ENCODE results near the gene KLK11. TPM values are rescaled to one million over a fixed set of nuclear protein-coding genes. Genes with fewer than 3 reads are reported as not detected.
A peak's percentile ranks its signal among the peaks of the same experiment; 100 is the strongest.

The KLK11 gene
- total and polyA plus RNA-seq, 2 of the 8 experiments (the other 6 are each of a cell fraction or from before 2014, with no cell fraction given): 0.45 TPM; not detected in 1

GRCh38 chr19:51020988-51021651, 5.3 kb downstream of the KLK11 start:
- ChIA-PET POLR2A (ENCODE audit: partially characterized antibody) (interaction anchor here (0.7 to 1.7 kb wide), 5 partner anchors 26 to 582 kb away, joined by 3 to 5 read pairs (median 3); no protein-coding TSS in a partner anchor), CTCF (ENCODE audit: partially characterized antibody) (interaction anchor here (0.6 to 15.0 kb wide), 43 partner anchors 9 to 637 kb away, joined by 3 to 269 read pairs (median 4); partner anchors contain the start of genes KLK12 and KLK8)
- Histone ChIP-seq H3K79me1 (ENCODE audit: low read depth, low read length) (no peaks in the 10 kb centered on the region), H2BK15ac (ENCODE audit: low read length) (no peak overlapping the region), H2AFZ (ENCODE audit: low read length) (peak overlapping the region; percentile 57), H3K9ac (replicated peaks in 1 of 4; ENCODE audit: extremely low read depth in 1 of 4, low read depth in 3 of 4, low read length in 3 of 4) (no peak overlapping the region), H2BK20ac (ENCODE audit: low read length) (no peak overlapping the region), H4K91ac (replicated peaks; ENCODE audit: insufficient read length, low read length) (no peak overlapping the region), H3K27ac (ENCODE audit: low read depth, low read length) (no peak overlapping the region), H4K20me1 (replicated peaks in 1 of 2; ENCODE audit: control insufficient read depth in 1 of 2, insufficient read depth in 2 of 2, low read length in 2 of 2) (no peaks in the 10 kb centered on the region), H3K79me2 (ENCODE audit: control insufficient read depth in 1 of 2, insufficient read depth in 2 of 2, low read length in 2 of 2) (no peaks in the 10 kb centered on the region), H2BK120ac (replicated peaks; ENCODE audit: low read depth, low read length) (no peak overlapping the region), H3K14ac (ENCODE audit: insufficient read length) (no peak overlapping the region), H4K5ac (ENCODE audit: insufficient read length, low read depth, low read length) (no peak overlapping the region), H3K23ac (ENCODE audit: insufficient read length) (no peak overlapping the region), H3K4me1 (replicated peaks in 1 of 4; ENCODE audit: control insufficient read depth in 3 of 4, insufficient read depth in 4 of 4, low read length in 3 of 4) (peaks cover 3 to 16% (median 11%) of the 10 kb centered on the region in 4 experiments), H3K4ac (replicated peaks; ENCODE audit: insufficient read length, low read depth, low read length) (no peak overlapping the region), H3K9me3 (ENCODE audit: insufficient read depth in 2 of 2, low read depth in 1 of 2, low read length in 1 of 2) (no peaks in the 10 kb centered on the region), H3K36me3 (ENCODE audit: control insufficient read depth in 2 of 4, insufficient read depth in 4 of 4, low read length in 3 of 4) (no peaks in the 10 kb centered on the region), H3K56ac (replicated peaks; ENCODE audit: insufficient read length, low read depth, low read length) (no peak overlapping the region), H2AK5ac (ENCODE audit: low read depth, low read length) (no peak overlapping the region), H3K4me3 (ENCODE audit: extremely low read depth in 1 of 4, insufficient read depth in 2 of 4, low read depth in 3 of 4, low read length in 4 of 4) (no peak overlapping the region), H3K23me2 (ENCODE audit: low read depth, low read length) (peaks cover 11% of the 10 kb centered on the region; the same call in 1 of the 2 replicates), H3K4me2 (ENCODE audit: insufficient read depth in 1 of 2, low read depth in 2 of 2, low read length in 2 of 2) (no peak overlapping the region; a peak in 1 of 4 replicates), H2BK5ac (ENCODE audit: low read depth, low read length) (peak overlapping the region; percentile 57; the same call in 1 of the 2 replicates), H4K8ac (ENCODE audit: extremely low read depth, insufficient read depth, low read length) (no peak overlapping the region), H3K27me3 (replicated peaks in 1 of 4; ENCODE audit: control insufficient read depth in 3 of 4, extremely low read depth in 1 of 4, insufficient read depth in 3 of 4, low read length in 3 of 4) (peaks cover 0 to 30% (median 19%) of the 10 kb centered on the region in 4 experiments; a peak in 5 of 7 replicates), H2BK12ac (ENCODE audit: low read depth, low read length) (0 out of 2 replicates have a peak overlapping the region, but pooled peaks have one; percentile 0), H3K18ac (ENCODE audit: extremely low read depth, low read length) (no peak overlapping the region)
- TF ChIP-seq RAD21 (IDR thresholded peaks at IDR 0.05 in 1 of 2, conservative IDR thresholded peaks at IDR 0.05 in 1 of 2; ENCODE audit: low read depth in 2 of 2, low read length in 2 of 2) (peak; percentile 58 to 67), POU5F1 (IDR thresholded peaks at IDR 0.05; ENCODE audit: low read depth, low read length) (no peak), JUN (IDR thresholded peaks at IDR 0.05; ENCODE audit: low read depth, low read length) (no peak)
- TF ChIP-seq, protein P1, sequence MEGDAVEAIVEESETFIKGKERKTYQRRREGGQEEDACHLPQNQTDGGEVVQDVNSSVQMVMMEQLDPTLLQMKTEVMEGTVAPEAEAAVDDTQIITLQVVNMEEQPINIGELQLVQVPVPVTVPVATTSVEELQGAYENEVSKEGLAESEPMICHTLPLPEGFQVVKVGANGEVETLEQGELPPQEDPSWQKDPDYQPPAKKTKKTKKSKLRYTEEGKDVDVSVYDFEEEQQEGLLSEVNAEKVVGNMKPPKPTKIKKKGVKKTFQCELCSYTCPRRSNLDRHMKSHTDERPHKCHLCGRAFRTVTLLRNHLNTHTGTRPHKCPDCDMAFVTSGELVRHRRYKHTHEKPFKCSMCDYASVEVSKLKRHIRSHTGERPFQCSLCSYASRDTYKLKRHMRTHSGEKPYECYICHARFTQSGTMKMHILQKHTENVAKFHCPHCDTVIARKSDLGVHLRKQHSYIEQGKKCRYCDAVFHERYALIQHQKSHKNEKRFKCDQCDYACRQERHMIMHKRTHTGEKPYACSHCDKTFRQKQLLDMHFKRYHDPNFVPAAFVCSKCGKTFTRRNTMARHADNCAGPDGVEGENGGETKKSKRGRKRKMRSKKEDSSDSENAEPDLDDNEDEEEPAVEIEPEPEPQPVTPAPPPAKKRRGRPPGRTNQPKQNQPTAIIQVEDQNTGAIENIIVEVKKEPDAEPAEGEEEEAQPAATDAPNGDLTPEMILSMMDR (IDR thresholded peaks at IDR 0.05; ENCODE audit: control extremely low read depth in 1 of 3, insufficient read depth in 1 of 3, low read depth in 1 of 3, low read length in 3 of 3): peak in 2 of 3 experiments; percentile 59 to 73; a peak in 3 of 4 replicates
- FAIRE-seq (peak; percentile 42), DNase-seq (ENCODE audit: low read depth in 1 of 2, low spot score in 2 of 2) (no peak)
- WGBS, 2 experiments (ENCODE audit: extremely low coverage in 1 of 2, insufficient coverage in 1 of 2, insufficient read length in 1 of 2, insufficient replicate concordance in 2 of 2, low coverage in 1 of 2, low lambda C conversion rate in 2 of 2, missing lambda C conversion rate in 1 of 2): 41% methylated on average over 7 of the region's 7 CpGs; no CpG with 5 or more reads in 1 of the 2 experiments

Data from H1 (cell line).